Thoracic aorta (tissue), 2 donors: ENCODE data around the gene CD6. TPM values are rescaled to one million over a fixed set of nuclear protein-coding genes. Genes with fewer than 3 reads are reported as not detected.
A peak's percentile ranks its signal among the peaks of the same experiment; 100 is the strongest.

ENCODE experiments used
- ATAC-seq: fragments of 150-250 bp; one replicate; pipeline ENCODE4 v1.8.0; 2017; ENCODE audit warnings: low read depth; ENCODE audit not compliant: insufficient number of reproducible peaks, low FRiP score
- DNase-seq: peaks from one replicate; pipeline ENCODE4 v3.0.0-alpha.2; 2020; ENCODE audit warnings: low spot score
- H3K27ac ChIP-seq, 2 donors: fragments of 200-600 bp; sonication (generic); 1 replicate in 1 of 2; 2 replicates in 1 of 2; pipeline ENCODE4 v1.5.1; 2016; ENCODE audit warnings: mild to moderate bottlenecking in 2 of 2, moderate library complexity in 2 of 2
- H3K27me3 ChIP-seq: fragments of 200-600 bp; sonication (generic); replicated peaks from 2 replicates; pipeline ENCODE4 v1.6.0; 2016; ENCODE audit warnings: mild to moderate bottlenecking; ENCODE audit not compliant: insufficient read depth
- H3K36me3 ChIP-seq: fragments of 200-600 bp; sonication (generic); one replicate; pipeline ENCODE4 v1.5.1; 2016
- H3K4me1 ChIP-seq, 2 donors: fragments of 200-600 bp; sonication (generic); 1 replicate in 1 of 2; 2 replicates in 1 of 2; pipeline versions ENCODE4 v1.5.1 to v1.6.0; 2016; ENCODE audit warnings: low read depth in 2 of 2, mild to moderate bottlenecking in 1 of 2; ENCODE audit not compliant: control insufficient read depth in 1 of 2
- H3K4me3 ChIP-seq: fragments of 200-600 bp; sonication (generic); 2 replicates; pipeline ENCODE4 v1.5.1; 2016; ENCODE audit warnings: mild to moderate bottlenecking
- H3K9me3 ChIP-seq: fragments of 200-600 bp; sonication (generic); 2 replicates; pipeline ENCODE4 v1.5.1; 2016
- CTCF ChIP-seq: fragments of 200-600 bp; sonication (generic); IDR thresholded peaks from one replicate; pipeline ENCODE4 v1.5.1; 2019; ENCODE audit warnings: antibody characterized with exemption
- total RNA-seq, 2 donors: library from RNA; depleted of rRNA; stranded (reverse); fragments of >200 nt; gene quantifications; one replicate each; pipeline versions ENCODE4 v1.1.0 to v1.2.3, GENCODE V29; 2016

CD6 gene
- total RNA-seq, 2 donors from 2014 or later: 2.2 to 3.3 TPM

DNA sequence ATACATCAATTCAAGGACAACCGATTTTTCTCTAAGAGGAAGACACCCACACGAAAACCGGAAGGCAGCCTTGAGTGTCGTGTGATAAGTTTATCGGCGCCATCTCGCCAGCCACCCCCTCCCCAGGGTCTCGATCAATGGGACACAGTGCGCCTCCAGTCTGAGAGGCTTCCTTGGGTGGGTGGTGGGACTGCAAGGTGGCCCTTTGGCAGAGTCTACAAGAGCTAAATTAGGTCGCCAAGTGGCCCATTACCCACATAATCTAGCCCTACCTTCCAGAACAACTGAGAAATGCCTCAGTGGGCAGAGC is 64.0 kb downstream of the CD6 start:
- Histone ChIP-seq H3K4me3 (no peak overlapping the region), H3K27ac (no peak overlapping the region), H3K9me3 (no peaks in the 10 kb centered on the region), H3K36me3 (no peaks in the 10 kb centered on the region), H3K27me3 (no peaks in the 10 kb centered on the region), H3K4me1 (no peaks in the 10 kb centered on the region)
- no peak for TF ChIP-seq CTCF
- ATAC-seq (no peak), DNase-seq (no peak)

DNA sequence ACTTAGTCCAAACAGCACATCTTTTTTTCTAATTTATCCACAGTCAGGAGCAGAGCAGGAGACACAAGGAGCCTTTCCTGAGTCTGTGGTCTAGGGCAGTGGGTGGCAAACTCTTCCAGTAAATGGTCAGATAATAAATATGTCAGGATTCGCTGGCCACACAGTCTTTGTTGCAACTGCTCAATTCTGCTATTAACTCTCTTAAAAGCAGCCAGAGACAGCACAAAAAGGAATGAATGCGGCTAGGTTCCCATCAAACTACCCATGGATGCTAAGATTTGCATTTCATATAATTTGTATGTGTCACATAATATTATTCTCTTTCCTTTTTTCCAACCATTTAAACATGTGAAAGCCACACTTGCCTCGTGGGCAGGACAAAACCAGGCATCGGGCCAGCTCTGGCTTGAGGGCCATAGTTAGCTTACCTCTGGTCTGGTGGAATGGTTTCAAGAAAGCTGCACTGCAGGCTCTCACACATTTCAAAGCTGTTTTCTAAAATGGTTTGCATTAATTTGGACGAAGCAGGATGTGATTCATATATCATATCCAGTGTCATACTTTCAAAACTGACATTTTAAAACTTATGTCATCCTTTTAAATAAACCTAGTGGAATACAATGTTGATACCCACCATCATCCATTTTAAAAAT is 66.1 kb downstream of the CD6 start:
- Histone ChIP-seq H3K36me3 (no peaks in the 10 kb centered on the region), H3K9me3 (no peaks in the 10 kb centered on the region), H3K4me3 (no peak overlapping the region), H3K27me3 (no peaks in the 10 kb centered on the region), H3K27ac (no peak overlapping the region), H3K4me1 (peaks cover 0 to 7% of the 10 kb centered on the region in 2 donors)
- TF ChIP-seq CTCF: no peak
- ATAC-seq: no peak
- DNase-seq: no peak

DNA sequence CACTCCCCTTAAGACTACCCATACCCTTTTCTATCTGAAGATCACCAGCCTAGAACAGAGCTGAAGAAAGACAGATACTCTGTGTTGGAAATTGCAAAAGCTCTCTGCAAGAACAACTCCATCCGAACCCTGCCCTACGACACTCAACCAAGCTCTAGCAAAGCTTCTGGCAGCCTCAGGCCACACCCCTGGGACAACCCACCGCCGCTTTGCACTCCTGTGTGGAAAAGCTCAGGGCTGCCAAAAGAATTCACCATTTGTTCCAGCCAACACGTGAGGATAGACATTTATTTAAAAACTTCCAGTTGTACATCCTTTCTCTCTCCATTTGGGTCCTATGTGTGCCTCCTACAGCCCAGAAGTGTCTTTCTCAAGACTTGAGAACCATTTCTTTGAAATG is 68.4 kb downstream of the CD6 start:
- Histone ChIP-seq H3K27me3 (no peaks in the 10 kb centered on the region), H3K9me3 (no peaks in the 10 kb centered on the region), H3K4me3 (no peak overlapping the region), H3K36me3 (no peaks in the 10 kb centered on the region), H3K4me1 (peaks cover 0 to 7% of the 10 kb centered on the region in 2 donors), H3K27ac (no peak overlapping the region)
- ATAC-seq (no peak), DNase-seq (no peak)
- no peak for TF ChIP-seq CTCF

- no peak for ATAC-seq
- Histone ChIP-seq H3K9me3 (no peaks in the 10 kb centered on the region), H3K36me3 (no peaks in the 10 kb centered on the region), H3K4me1 (peaks cover 0 to 7% of the 10 kb centered on the region in 2 donors), H3K27ac (peak overlapping the region in 1 of 2 donors; percentile 35), H3K4me3 (no peak overlapping the region), H3K27me3 (no peaks in the 10 kb centered on the region)
- DNase-seq: no peak
- no peak for TF ChIP-seq CTCF
Observed at GRCh38 chr11:61041755-61042518, 70.5 kb downstream of the CD6 start.

GRCh38 chr11:61042537-61042936 is 71.1 kb downstream of the CD6 start:
- Histone ChIP-seq H3K27ac (no peak overlapping the region), H3K4me1 (peaks cover 0 to 7% of the 10 kb centered on the region in 2 donors), H3K27me3 (no peaks in the 10 kb centered on the region), H3K4me3 (no peak overlapping the region), H3K9me3 (no peaks in the 10 kb centered on the region), H3K36me3 (no peaks in the 10 kb centered on the region)
- DNase-seq: no peak
- ATAC-seq: no peak
- TF ChIP-seq CTCF: no peak
